Sigmoid colon (tissue), 4 donors: ENCODE results near the gene BACH1.

ENCODE experiments used
- POLR2A ChIP-seq, 2 donors: fragments of 450-650 bp; IDR thresholded peaks; one replicate each; pipeline ENCODE4 v1.6.1; 2016; ENCODE audit warnings: antibody characterized with exemption in 2 of 2, mild to moderate bottlenecking in 2 of 2, moderate library complexity in 2 of 2
- POLR2AphosphoS5 ChIP-seq, 4 donors: sonication (generic); formaldehyde crosslinking; IDR thresholded peaks; one replicate each; pipeline ENCODE4 v1.6.1; 2017; ENCODE audit warnings: antibody characterized with exemption in 4 of 4
- TF ChIP-seq, protein P1 (sequence below), 4 experiments: fragments of 450-650 bp in 3 of 4; fragments of 200-600 bp in 1 of 4; IDR thresholded peaks; one replicate each; pipeline ENCODE4 v1.5.1; 2016 to 2019; ENCODE audit warnings: antibody characterized with exemption in 4 of 4, mild to moderate bottlenecking in 3 of 4, moderate library complexity in 2 of 4

GRCh38 chr21:29340228-29340627 is 41.5 kb downstream of the BACH1 start:
- TF ChIP-seq, protein P1, sequence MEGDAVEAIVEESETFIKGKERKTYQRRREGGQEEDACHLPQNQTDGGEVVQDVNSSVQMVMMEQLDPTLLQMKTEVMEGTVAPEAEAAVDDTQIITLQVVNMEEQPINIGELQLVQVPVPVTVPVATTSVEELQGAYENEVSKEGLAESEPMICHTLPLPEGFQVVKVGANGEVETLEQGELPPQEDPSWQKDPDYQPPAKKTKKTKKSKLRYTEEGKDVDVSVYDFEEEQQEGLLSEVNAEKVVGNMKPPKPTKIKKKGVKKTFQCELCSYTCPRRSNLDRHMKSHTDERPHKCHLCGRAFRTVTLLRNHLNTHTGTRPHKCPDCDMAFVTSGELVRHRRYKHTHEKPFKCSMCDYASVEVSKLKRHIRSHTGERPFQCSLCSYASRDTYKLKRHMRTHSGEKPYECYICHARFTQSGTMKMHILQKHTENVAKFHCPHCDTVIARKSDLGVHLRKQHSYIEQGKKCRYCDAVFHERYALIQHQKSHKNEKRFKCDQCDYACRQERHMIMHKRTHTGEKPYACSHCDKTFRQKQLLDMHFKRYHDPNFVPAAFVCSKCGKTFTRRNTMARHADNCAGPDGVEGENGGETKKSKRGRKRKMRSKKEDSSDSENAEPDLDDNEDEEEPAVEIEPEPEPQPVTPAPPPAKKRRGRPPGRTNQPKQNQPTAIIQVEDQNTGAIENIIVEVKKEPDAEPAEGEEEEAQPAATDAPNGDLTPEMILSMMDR (IDR thresholded peaks at IDR 0.05) = no peak
- TF ChIP-seq POLR2A (IDR thresholded peaks at IDR 0.05) (no peak), POLR2AphosphoS5 (IDR thresholded peaks at IDR 0.05) (no peak)
